GM21529 (cell line): ENCODE measurements around the gene HUS1.
"Not testable (repeated sequence)": the region's sequence is repeated elsewhere in the genome, so short reads cannot be mapped to it uniquely, and the experiment has no call there.

Experiments
- ATAC-seq: cut with Tn5 transposase; IDR thresholded peaks from one replicate; pipeline ENCODE4 v1.9.1; 2021; ENCODE audit not compliant: unreplicated experiment

The HUS1 gene

DNA sequence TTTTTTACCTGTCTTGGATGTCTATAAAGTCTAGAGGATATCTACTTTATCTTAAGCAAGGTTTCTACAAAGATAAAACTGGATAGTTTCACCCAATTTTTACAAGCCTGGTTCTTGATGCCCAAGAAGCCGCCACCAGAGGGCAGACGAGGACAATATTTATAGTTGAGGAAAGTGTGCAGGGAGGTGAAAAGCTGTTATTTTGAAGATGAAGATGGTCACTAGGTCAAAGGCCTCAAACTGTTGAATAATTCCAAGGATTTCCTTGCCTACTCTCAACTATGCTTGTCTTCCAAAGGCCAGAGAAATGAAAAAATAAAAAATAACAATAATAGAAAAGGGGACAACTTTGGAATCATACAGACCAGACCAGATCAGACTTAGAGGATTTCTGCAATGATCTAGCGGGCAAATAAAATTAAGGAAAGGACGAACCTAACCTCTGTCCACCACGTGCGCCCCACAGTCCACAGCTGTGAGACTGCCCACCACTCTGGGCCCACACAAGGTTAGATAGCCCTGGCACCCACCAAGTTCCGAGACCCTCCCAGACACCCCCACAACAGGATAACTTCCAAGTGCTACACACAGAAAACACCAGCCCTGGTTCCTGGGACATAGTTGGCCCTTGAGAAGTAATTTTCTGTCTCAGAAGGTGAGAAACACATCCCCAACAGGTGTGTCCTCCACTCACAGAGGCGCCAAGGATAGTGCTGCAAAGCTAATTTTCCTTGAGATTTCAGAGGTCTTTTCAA lies 34.0 kb downstream of the HUS1 start:
- peak; percentile 56 for ATAC-seq

DNA sequence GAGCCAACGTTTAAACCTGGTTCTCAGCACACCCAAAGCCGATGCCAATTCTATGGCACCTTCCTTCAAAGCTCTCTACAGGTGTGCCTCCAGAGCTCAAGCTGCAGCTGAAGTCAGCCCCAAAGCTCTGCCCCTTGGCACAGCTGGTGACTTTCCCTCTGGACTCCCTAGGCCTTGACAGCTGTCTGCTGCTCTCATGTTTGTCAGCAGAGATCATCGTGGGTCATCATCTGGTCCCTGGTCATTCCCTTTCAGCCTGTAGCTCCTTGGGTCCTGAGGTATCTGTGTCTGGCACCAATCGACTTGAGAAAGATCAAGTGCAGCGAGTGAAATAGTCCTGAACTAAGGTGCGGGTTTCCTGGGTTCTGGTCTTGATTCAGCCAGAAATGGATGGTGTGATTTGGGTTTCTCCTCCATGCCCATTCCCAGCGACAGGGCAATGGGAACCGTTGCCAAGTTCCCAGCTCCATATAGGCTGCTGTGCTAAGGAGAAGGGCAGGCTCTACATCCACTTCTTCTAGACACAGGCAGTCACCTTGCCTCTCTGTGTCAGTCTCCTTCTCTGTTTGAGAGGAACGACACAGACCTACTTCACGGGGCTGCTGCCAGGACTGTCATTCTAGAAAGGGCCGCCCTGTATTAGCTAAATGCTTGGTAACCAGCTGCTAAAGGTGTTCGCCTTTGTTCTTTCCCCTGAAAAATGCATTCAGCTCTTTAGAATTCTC lies 34.7 kb downstream of the HUS1 start:
- no peak for ATAC-seq

DNA sequence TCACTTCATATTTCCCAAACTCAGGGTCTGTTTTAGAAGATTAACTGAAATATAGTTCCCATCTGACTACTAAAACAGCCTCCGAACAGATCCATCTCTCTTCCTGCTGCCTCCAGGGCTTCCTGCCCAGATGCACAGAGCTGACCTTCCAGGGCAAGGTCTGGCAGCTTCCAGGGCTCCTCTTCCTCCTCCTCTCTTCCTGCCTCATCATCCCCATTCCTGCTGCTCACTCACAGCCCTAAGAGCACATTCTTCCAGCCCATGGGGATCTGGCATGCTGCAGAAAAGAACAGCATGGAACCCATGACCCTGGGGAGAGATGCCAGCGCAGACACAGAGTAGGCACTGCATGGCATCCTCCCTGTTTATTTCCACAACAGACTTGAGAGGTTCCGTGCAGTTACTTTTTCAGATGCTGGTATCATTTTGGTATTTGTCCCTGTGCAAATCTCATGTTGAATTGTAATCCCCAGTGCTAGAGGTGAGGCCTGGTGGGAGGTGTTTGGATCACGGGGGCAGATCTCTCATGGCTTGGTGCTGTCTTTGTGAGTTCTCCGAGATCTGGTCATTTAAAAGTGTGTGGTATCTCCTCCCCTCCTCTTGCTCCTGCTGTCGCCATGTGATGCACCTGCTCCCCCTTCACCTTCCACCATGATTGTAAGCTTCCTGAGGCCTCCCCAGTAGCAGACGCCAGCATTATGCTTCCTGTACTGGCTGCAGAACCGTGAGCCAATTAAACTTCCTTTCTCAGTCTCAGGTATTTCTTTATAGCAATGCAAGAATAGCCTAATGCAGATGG lies 35.5 kb downstream of the HUS1 start:
- ATAC-seq = no peak

DNA sequence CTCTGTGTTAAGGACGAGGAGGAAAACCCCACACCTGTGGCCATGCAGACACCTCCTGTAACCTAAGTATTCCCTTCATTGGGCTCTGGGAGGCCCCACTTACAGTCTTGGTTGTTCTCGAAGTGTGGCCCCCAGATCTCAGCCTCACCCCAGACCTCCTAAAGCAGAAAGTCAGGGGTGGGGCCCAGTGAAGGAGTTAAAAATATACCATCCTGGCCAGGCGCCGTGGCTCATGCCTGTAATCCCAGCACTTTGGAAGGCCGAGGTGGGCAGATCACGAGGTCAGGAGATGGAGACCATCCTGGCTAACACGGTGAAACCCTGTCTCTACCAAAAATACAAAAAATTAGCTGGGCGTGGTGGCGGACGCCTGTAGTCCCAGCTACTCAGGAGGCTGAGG lies 36.8 kb downstream of the HUS1 start:
- not testable (repeated sequence) for ATAC-seq

DNA sequence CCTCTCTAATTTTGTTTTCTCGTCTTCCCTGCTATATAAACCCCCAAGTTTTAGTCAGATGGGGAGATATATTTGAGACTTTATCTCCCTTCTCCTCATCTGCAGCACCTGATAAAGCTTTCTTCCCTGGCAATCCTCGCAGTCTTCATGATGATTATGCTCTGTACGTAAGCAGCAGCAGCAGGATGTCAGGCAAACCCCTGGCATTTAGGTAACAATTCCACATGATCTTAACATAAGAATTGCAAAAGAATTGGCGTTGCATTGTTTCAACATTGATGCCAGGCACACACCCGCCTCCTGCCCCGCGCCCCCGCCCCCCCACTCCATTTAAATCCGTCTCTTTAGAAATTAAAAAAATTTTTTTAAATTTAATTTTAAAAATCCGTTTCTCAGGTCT lies 37.3 kb downstream of the HUS1 start:
- ATAC-seq = no peak

DNA sequence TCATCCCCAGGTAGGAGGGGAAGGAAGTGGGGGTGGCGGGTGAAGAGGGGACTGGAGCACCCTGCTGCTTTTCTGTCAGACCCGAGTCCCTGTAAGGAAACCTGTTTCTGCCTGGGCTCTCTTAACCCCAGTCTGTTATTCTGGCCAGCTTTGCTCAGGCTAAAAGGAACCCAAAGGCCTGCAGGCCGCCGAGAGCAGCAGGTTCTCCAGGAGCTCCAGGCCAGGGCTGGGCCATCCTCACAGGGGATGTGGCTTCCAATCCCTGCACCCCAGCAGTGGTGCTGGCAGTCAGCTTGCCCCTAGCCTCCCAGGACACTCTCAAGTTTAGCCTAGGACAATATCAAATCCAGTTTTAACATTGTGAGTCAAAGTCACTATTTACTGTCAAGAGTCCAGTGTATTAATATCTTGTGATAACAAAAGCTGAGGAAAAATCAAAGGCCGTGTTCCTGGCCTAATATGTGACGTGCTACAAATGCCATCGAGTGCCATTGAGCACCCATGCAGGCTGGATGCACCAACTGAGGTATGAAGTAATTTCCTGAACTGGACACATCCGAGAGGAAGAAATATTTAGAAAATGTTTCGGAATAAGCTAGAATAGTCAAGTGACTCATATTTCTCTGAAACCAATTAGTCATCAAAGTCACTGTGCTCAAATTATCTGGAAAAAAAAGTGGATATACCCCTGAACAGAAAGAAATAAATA lies 38.1 kb downstream of the HUS1 start:
- ATAC-seq = no peak

DNA sequence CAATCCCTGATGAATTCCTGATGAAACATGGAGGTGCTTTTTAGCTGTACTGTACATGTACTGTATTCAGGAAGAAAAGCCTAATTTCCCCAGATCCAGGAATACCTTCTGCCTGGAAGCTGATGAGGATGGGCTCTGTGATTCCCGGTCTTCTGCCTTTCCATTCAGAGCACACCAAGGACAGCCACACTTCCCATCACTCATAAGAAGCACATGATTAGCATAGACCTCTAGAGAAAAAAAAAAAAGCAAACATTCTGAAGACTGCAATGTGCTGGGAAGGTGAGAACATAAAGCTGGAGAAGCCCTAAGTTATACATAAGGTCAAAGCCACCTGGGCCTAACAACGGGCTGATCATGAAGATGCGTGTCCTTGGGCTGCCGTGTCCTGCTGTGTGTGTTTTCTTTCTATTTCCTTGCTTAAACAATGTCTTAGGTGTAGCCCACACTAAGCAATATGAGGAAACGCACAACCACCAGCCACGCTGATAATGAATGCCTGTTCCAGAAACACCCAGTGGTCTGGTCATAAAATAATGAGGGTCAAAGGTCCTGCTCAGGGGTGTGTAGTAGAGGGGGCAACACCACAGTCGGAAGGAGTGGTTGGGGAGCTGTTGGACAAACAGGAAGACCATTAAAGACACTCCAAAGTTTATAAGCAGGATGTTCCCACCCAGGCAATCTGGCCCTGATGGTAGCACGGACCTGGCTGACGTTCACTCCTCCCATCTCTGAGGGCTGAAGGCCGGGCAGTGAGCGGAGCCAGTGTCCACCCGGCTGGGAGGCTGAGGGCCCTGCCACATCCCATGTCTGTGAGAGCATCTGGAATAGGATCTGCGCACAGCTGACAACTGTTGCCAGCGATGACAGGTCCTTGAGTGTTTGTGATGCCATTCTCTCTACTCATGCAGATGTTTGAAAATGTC lies 39.1 kb downstream of the HUS1 start:
- ATAC-seq = no peak

DNA sequence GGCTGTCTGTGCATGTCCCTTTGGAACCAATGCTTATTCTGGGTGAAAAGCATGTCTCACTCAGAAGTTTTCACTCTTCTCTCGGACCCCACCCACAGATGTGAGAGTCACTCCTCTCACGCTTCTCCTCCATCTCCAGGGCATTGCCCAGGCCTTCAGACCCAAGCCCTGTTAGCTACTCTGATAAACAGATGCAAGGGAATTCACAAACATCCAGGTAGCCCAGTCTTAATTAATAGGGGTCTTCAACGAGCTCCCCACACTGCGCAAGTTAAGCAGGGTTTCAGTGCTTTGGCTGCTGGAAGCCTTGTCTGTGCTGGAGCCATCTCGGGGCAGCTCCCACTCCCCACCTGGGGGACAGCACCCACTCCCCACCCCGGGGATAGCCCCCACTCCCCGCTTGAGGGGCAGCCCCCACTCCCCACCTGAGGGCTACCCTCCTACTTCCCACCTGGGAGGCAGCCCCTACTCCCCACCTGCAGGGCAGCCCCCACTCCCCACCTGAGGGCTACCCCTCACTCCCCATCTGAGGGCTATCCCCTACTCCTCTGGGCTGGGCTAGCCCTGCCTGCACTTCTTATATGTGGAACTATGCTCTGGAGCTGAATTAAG lies 39.9 kb downstream of the HUS1 start:
- no peak for ATAC-seq

DNA sequence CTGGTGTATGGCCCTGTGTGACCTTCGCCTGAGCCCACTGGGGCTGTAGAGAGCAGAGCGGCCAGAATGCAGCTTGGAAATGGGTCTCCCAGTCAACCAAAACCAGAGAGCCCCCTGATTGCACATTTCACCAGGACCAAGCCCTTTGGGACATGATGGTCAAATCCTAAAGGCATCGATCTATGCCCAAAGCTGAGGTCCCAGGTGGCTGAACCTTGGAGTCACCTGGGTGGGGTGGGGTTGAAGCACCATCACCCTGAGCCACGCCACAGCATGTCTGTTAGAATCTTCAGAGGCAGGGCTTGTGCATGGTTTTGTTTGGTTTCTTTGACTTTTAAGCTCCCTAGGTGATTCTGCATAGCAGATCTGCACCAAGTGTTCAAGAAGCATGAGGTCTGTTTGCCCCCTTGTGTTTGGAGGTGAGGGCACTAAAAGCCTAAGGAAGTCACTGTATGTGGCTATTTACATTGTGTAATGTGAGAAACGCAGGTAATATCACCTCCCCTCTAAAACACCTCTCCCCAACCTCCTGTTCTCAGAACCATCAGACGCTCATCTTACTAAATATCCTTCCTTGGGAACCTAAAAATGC lies 40.7 kb downstream of the HUS1 start:
- no peak for ATAC-seq

DNA sequence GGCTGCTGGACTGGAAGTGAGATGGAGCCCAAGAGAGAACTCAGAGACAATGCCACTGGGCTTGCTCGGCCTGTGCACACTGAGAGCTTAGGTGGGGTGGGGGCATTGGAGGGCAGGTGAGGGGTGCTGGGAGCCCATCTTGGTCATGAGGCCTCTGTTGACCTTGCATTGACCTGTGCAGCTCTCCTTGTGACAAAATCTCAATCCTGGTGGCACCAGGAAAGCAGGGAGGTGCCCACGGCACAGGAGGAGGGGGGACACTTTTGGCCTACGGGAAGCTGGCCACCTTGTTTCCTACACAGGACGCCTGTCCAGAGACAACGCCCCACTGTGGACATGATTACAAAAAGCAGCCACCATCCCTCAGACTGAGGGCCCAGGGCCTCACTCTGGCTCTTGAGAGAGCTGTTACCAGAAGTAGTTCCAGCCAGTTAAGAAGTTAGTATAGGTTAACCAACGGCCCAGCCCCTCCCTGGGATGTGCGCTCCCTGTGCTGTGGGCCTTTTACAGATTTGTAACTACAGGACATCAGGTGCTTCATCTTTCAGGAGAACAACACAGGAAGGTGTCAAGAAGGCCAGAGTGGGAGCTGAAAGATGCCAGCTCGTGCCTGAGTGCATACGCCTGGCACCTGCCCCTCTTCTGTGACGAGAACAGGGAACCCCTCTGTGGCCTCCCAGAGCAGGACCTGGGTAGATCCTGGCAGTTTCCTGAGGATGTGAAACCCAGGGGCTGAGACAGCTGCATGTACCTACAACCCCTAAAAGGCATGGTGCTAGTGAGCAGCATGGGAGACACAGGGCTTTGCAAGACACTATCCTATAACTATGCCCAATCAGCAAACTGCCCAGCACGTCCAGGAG lies 41.5 kb downstream of the HUS1 start:
- ATAC-seq = peak; percentile 60

DNA sequence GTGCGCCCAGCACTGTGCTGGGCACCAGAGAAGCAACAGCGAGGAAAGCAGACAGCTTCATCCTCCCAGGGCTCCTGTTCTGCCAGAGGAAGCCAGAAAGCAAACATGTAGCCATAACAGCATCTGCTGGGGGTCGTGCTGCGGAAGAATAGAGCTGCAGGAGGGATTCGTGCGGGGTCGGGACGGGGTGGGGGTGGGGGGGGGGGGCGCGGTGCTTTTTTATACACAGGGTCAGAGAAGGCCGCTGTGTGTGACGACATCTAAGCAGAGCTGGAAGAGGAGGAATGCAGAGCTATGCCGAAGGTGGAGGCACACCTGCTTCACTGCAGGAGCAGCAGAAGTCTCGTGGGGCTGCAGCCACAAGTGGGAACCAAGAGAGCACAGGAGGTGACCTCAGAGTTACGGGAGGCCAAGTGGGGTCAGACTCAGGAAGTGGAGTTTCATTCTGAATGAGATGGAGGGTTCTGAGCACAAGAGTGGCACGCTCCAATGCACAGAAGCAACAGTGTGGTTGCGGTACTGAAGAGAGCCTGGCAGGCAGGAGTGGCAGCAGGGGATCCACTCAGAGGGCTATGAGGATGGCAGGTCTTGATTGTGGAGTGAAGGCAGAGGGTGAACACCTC lies 42.2 kb downstream of the HUS1 start:
- ATAC-seq = peak; percentile 91

DNA sequence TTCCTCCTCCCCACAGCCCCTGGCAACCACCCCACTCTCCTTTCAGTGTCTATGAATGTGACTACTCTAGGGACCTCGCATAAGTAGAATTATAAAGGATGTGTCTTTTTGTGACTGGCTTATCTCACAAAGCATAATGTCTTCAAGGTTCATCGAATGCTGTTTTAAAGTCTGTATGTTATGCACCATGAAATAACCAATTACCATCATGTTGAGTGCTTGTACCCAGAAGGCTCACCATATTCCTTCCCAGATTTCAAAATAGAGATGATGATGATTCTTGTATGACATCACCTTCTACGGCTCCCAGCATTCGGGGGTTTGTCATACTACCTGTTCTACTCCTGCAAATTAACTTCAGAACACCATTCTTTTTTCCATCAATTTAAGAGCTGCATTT lies 43.1 kb downstream of the HUS1 start:
- ATAC-seq = no peak

DNA sequence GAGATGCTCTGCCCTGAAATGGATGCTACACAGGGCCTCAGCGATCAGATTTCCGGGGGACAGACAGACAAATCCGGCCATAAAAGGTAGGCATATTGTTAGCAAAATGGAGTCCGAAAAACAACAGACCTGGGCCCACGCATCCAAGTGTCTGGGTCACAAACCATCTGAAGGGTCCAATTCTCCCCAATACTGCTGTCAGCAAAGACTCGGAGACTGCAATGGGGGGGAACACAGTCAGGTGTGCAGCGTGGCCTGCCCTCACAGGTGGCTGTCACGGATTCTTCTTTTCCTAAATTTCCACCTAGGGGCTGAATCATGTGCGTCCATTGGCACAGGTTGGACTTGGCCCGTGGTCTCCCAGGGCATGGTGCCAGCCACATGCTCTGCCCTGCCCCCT lies 44.1 kb downstream of the HUS1 start:
- no peak for ATAC-seq

DNA sequence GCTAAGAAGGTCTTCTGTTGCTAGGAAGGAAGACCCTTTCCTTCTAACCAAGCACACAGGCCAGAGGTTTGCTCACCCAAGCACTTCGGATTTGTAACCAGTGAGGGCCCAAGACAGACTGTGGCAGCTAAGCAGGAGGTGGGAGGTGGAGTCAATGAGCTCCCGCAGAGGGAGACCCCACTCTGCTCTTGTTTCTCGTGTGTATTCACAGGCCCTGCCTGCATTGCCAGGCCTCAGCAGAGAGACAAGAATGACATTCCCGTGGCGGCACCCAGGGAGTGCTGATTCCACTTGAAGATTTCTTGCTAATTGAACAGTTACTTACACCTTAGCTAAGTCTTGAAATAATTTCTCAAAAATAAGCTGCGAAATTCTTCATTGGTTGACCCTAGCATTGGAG lies 44.6 kb downstream of the HUS1 start:
- no peak for ATAC-seq

DNA sequence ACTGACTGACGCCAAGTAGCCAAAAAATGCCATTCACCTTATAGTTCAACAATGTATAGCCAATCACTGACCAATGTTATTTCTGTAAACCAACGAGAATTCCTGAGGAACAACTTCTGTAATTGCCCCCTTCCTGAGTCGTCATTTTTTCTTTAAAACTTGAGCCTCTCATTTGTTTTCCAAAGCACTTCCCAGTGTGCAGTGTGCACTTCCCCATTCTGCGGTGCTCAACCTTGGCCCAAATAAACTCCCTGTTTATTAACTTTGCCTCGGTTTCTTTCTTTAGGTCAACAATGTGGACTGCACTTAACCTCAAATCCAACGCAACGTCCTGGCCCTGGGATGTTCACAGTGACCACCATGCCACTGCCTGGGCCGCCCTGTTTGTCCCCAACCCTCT lies 46.2 kb downstream of the HUS1 start:
- ATAC-seq = no peak

DNA sequence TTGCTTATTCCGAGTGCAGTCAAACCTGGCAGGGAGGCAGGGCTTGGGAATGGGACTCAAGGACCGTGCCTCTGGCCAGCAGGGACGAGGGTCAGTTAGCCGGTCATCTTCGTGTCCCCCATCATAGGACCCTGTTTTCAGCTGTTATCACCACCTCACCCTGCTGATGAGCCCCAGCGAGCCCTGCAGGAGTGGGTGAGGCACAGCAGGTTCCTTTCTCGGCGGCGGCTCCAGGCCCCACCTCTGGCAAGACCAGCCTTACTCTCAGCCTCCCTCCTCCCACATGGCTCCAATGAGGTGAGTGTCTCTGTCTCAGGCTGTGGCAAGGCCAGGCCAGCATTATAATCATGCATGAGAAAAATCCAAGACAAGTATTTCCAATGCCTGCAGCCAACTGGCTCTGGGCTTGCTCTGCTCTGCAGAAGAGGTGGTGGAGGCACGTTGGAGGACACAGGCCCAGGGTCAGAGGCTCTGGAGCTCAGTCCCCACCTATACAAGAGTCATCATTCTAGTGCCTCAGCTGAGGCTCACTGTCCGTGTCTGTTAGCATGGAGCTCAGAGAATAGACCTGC lies 46.9 kb downstream of the HUS1 start:
- no peak for ATAC-seq

DNA sequence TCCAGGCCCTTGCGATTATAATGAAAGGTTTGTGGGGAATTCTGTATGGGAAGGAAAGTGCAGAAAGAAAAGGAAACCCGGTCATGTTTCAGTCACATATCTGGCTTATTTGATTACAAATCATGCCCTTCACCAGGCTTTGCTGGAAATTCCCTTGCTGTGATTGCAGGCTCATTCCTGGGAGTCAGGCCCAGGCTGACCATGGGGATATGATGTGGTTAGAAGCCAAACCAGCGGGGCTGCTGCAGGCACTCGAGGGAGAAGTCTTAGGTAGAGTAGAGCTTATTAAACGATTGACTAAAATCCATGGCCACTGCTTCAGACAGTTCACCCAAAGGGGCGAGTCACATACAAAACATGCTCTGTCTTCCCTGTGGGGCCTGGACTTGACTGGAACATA lies 47.4 kb downstream of the HUS1 start:
- ATAC-seq = no peak
